PC-3 (cell line): ENCODE measurements around the gene FHIP1A.

Experiments
- EZH2phosphoT487 ChIP-seq: fragments of 300-600 bp; sonication (generic); IDR thresholded peaks from 2 replicates; pipeline ENCODE4 v1.6.1; 2018; ENCODE audit warnings: mild to moderate bottlenecking, antibody characterized with exemption, low read length, borderline replicate concordance
- TF ChIP-seq, protein P1 (sequence below): fragments of 300-600 bp; sonication (generic); conservative IDR thresholded peaks from 2 replicates; pipeline ENCODE4 v1.5.1; 2017; ENCODE audit warnings: antibody characterized with exemption, low read depth, mild to moderate bottlenecking, low read length

GRCh38 chr4:151417164-151417571 lies 8.2 kb downstream of the FHIP1A start:
- TF ChIP-seq, protein P1, sequence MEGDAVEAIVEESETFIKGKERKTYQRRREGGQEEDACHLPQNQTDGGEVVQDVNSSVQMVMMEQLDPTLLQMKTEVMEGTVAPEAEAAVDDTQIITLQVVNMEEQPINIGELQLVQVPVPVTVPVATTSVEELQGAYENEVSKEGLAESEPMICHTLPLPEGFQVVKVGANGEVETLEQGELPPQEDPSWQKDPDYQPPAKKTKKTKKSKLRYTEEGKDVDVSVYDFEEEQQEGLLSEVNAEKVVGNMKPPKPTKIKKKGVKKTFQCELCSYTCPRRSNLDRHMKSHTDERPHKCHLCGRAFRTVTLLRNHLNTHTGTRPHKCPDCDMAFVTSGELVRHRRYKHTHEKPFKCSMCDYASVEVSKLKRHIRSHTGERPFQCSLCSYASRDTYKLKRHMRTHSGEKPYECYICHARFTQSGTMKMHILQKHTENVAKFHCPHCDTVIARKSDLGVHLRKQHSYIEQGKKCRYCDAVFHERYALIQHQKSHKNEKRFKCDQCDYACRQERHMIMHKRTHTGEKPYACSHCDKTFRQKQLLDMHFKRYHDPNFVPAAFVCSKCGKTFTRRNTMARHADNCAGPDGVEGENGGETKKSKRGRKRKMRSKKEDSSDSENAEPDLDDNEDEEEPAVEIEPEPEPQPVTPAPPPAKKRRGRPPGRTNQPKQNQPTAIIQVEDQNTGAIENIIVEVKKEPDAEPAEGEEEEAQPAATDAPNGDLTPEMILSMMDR, result no peak
- no peak for TF ChIP-seq EZH2phosphoT487
